GM12878 (cell line): ENCODE results near the gene ZNFX1. TPM values are rescaled to one million over a fixed set of nuclear protein-coding genes. Genes with fewer than 3 reads are reported as not detected.
A peak's percentile ranks its signal among the peaks of the same experiment; 100 is the strongest.

ENCODE experiments used
- ATAC-seq: fragments of 200-7000 bp; cut with Tn5 transposase; 3 replicates; pipeline ENCODE4 v1.9.1; 2020; ENCODE audit warnings: mild to moderate bottlenecking, moderate library complexity
- BruUV-seq: library from RNA; stranded (reverse); fragments of 400-500 nt; replicated peaks from 2 replicates; lab custom pipeline; 2021; lab: Mats Ljungman, UMichigan
- CTCF ChIA-PET: fragments of 300-600 bp; sonication (Branson Sonifier 250); formaldehyde crosslinking; extraction: SDS; loops from one replicate; lab custom pipeline; 2021; ENCODE audit warnings: inconsistent platforms; lab: Yijun Ruan, JAX
- POLR2A ChIA-PET: fragments of 350-600 bp; formaldehyde crosslinking; extraction: SDS; loops from one replicate; lab custom pipeline; 2021; ENCODE audit warnings: inconsistent platforms; lab: Charles Lee
- RAD21 ChIA-PET: fragments of 300-600 bp; sonication (Branson Sonifier 250); formaldehyde crosslinking; loops from one replicate; lab custom pipeline; 2023; ENCODE audit warnings: antibody characterized with exemption; ENCODE audit not compliant: unreplicated experiment; lab: Charles Lee
- SMC1A ChIA-PET: fragments of 300-600 bp; sonication (Branson Sonifier 250); formaldehyde crosslinking; loops from one replicate; lab custom pipeline; 2023; ENCODE audit not compliant: unreplicated experiment, uncharacterized antibody; lab: Charles Lee
- DNase-seq: peaks from one replicate; pipeline ENCODE4 v3.0.0-alpha.2; 2011; ENCODE audit warnings: low read depth, low spot score
- FAIRE-seq: peaks from 3 replicates; lab custom pipeline; 2011; peaks lifted over from hg19 to GRCh38; lab: Jason Lieb, UNC
- H2AFZ ChIP-seq: 2 replicates; pipeline ENCODE4 v1.6.0; 2011; ENCODE audit warnings: low read depth, low read length, control low read depth; ENCODE audit not compliant: control insufficient read depth
- H3K27ac ChIP-seq: 2 replicates; pipeline ENCODE4 v1.5.1; 2011; ENCODE audit warnings: control low read depth; ENCODE audit not compliant: control insufficient read depth, insufficient read depth
- H3K27me3 ChIP-seq, 2 experiments: replicated peaks in 1 of 2; 2 replicates each; pipeline versions ENCODE4 v1.6.0 to v1.6.1; 2011; ENCODE audit warnings: low read length in 1 of 2; ENCODE audit not compliant: control insufficient read depth in 2 of 2, insufficient read depth in 2 of 2
- H3K36me3 ChIP-seq, 2 experiments: 2 replicates each; pipeline ENCODE4 v1.5.1; 2011; ENCODE audit warnings: low read length in 1 of 2; ENCODE audit not compliant: control insufficient read depth in 2 of 2, insufficient read depth in 2 of 2
- H3K4me1 ChIP-seq: 2 replicates; pipeline ENCODE4 v1.6.1; 2011; ENCODE audit warnings: mild to moderate bottlenecking, low read length, moderate library complexity, mixed read lengths; ENCODE audit not compliant: control insufficient read depth, insufficient read depth
- H3K4me2 ChIP-seq: 2 replicates; pipeline ENCODE4 v1.6.0; 2011; ENCODE audit warnings: control low read depth; ENCODE audit not compliant: control insufficient read depth, insufficient read depth
- H3K4me3 ChIP-seq: fragments of 200-600 bp; sonication (generic); 2 replicates; pipeline ENCODE4 v1.5.1; 2016
- H3K79me2 ChIP-seq: 2 replicates; pipeline ENCODE4 v1.6.0; 2011; ENCODE audit warnings: low read length; ENCODE audit not compliant: control insufficient read depth, insufficient read depth
- H3K9ac ChIP-seq: 2 replicates; pipeline ENCODE4 v1.8.0; 2011; ENCODE audit warnings: low read length, control low read depth, mixed read lengths; ENCODE audit not compliant: control insufficient read depth, insufficient read depth
- H3K9me3 ChIP-seq: replicated peaks from 3 replicates; pipeline ENCODE4 v1.5.1; 2011; ENCODE audit warnings: mild to moderate bottlenecking, low read length; ENCODE audit not compliant: control insufficient read depth, insufficient read depth
- H4K20me1 ChIP-seq: 2 replicates; pipeline ENCODE4 v1.6.0; 2011; ENCODE audit not compliant: control insufficient read depth, insufficient read depth
- PML ChIP-seq: IDR thresholded peaks from 2 replicates; pipeline ENCODE4 v1.6.1; 2012; ENCODE audit warnings: low read length, inconsistent platforms
- WGBS: methylation state at CpG from one replicate; pipeline ENCODE4 v1.1.6; 2016; ENCODE audit warnings: low lambda C conversion rate; ENCODE audit not compliant: insufficient replicate concordance, insufficient coverage; ENCODE audit errors: missing lambda C conversion rate; 5-methylcytosine and 5-hydroxymethylcytosine counted together
- in situ Hi-C: fragments of 300-500 bp; cut with MboI; formaldehyde crosslinking; loops from 9 replicates; pipeline ENCODE4 v1.14.3; 2018; ENCODE audit warnings: mixed read lengths
- intact Hi-C: fragments of 100-400 bp; cut with micrococcal nuclease; formaldehyde crosslinking; loops from one replicate; pipeline ENCODE4 v1.14.2; 2022; ENCODE audit not compliant: unreplicated experiment
- polyA plus RNA-seq, 11 experiments: library from polyadenylated mRNA; depleted of rRNA in 4 of 11; unstranded in 6 of 11; stranded (reverse) in 5 of 11; fragments of >200 nt; fragmentation: Nextera tagmentation in 4 of 11; fragmentation: Illumina TruSeq in 1 of 11; extraction: Ambion mirVana in 4 of 11; extraction: Trizol in 1 of 11; gene quantifications; 1 replicate in 1 of 11; 2 replicates in 10 of 11; pipeline versions ENCODE4 v1.2.1 to v1.2.3, GENCODE V29; 2011 to 2016; ENCODE audit warnings: inconsistent platforms in 2 of 11, missing spikeins in 2 of 11, low read depth in 1 of 11
- total RNA-seq, 4 experiments: library from RNA; depleted of rRNA in 3 of 4; stranded (reverse); fragments of >200 nt in 3 of 4; fragmentation: Illumina TruSeq in 1 of 4; extraction: Trizol in 1 of 4; gene quantifications; 2 replicates each; pipeline versions ENCODE4 v1.2.1 to v1.2.3, GENCODE V29; 2013 to 2021
- TF ChIP-seq, protein P1 (sequence below): IDR thresholded peaks from 2 replicates; pipeline ENCODE4 v1.6.1; 2011; ENCODE audit warnings: borderline replicate concordance, low read depth, mild to moderate bottlenecking, moderate library complexity, low read length; ENCODE audit not compliant: insufficient read depth, poor library complexity, severe bottlenecking

Gene ZNFX1
- total and polyA plus RNA-seq, 10 of the 15 experiments (the other 5 are each of a cell fraction or from before 2014, with no cell fraction given) = 7.4 to 31.5 (median 25.6) TPM

DNA sequence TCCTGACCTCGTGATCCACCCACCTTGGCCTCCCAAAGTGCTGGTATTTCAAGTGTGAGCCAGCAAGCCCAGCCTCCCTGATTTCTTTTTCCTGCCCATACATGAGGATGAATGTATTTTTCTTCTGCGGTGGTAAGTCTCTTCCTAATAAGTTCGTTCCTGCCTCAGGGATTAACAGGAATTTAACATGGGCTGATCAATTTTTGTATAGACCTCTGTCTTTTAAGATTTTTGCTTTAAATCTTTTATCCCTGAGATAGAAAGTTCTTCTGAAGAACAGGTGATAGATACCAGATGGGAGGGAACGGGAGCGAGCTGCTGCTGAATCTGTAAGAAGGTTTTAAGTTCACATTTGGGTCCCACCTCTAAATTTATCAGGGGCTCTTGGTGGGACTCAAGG lies 7.0 kb upstream of the ZNFX1 start:
- Histone ChIP-seq H3K79me2 (peaks cover 87% of the 10 kb centered on the region), H2AFZ (no peak overlapping the region), H3K9ac (no peak overlapping the region), H3K9me3 (peaks cover 41% of the 10 kb centered on the region), H3K36me3 (peaks cover 51 to 80% of the 10 kb centered on the region in 2 experiments), H3K4me1 (peaks cover 12% of the 10 kb centered on the region), H3K27ac (no peak overlapping the region), H3K27me3 (no peaks in the 10 kb centered on the region), H3K4me3 (peak overlapping the region; percentile 95), H4K20me1 (peaks cover 34% of the 10 kb centered on the region), H3K4me2 (peak overlapping the region; percentile 79)
- BruUV-seq = no TSS peak
- SMC1A ChIA-PET = interaction anchor here (0.6 to 1.3 kb wide), 2 partner anchors 9 to 47 kb away, joined by 3 to 8 read pairs; no protein-coding TSS in a partner anchor
- intact Hi-C loops = no loop called here
- WGBS = 55% methylated on average over 5 of the region's 5 CpGs
- no peak for DNase-seq
- in situ Hi-C loops = no loop called here
- RAD21 ChIA-PET = no interaction called here
- TF ChIP-seq, protein P1, sequence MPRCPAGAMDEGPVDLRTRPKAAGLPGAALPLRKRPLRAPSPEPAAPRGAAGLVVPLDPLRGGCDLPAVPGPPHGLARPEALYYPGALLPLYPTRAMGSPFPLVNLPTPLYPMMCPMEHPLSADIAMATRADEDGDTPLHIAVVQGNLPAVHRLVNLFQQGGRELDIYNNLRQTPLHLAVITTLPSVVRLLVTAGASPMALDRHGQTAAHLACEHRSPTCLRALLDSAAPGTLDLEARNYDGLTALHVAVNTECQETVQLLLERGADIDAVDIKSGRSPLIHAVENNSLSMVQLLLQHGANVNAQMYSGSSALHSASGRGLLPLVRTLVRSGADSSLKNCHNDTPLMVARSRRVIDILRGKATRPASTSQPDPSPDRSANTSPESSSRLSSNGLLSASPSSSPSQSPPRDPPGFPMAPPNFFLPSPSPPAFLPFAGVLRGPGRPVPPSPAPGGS = no peak
- 0 out of 2 replicates have a peak, but pooled peaks have one; percentile 9 for TF ChIP-seq PML
- CTCF ChIA-PET = interaction anchor here (3.0 kb wide), 1 partner anchor 39 kb away, joined by 8 read pairs; no protein-coding TSS in a partner anchor
- ATAC-seq = no peak
- no peak for FAIRE-seq
- POLR2A ChIA-PET = interaction anchor here (0.6 to 4.0 kb wide), 4 partner anchors 13 to 419 kb away, joined by 3 to 25 read pairs (median 4); no protein-coding TSS in a partner anchor
